ENCODE data around the gene PIK3IP1. TPM values are rescaled to one million over a fixed set of nuclear protein-coding genes. Genes with fewer than 3 reads are reported as not detected.

The PIK3IP1 gene
- total and polyA plus RNA-seq, 9 donors: 2.7 to 4.8 (median 3.2) TPM

DNA sequence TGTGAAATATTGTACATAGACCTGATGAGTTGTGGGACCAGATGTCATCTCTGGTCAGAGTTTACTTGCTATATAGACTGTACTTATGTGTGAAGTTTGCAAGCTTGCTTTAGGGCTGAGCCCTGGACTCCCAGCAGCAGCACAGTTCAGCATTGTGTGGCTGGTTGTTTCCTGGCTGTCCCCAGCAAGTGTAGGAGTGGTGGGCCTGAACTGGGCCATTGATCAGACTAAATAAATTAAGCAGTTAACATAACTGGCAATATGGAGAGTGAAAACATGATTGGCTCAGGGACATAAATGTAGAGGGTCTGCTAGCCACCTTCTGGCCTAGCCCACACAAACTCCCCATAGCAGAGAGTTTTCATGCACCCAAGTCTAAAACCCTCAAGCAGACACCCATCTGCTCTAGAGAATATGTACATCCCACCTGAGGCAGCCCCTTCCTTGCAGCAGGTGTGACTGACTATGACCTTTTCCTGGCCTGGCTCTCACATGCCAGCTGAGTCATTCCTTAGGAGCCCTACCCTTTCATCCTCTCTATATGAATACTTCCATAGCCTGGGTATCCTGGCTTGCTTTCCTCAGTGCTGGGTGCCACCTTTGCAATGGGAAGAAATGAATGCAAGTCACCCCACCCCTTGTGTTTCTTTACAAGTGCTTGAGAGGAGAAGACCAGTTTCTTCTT is 12.3 kb downstream of the PIK3IP1 start:
- peaks cover 26% of the 10 kb centered on the region for H3K36me3 ChIP-seq (ENCODE audit: control insufficient read depth, insufficient read depth, low read length)
- H3K4me1 ChIP-seq (ENCODE audit: control insufficient read depth, insufficient read depth, low read length): peaks cover 13% of the 10 kb centered on the region
- H3K27ac ChIP-seq (ENCODE audit: low read length): no peak overlapping the region
- H3K27me3 ChIP-seq (ENCODE audit: control insufficient read depth, insufficient read depth, low read length): no peaks in the 10 kb centered on the region
- H3K4me3 ChIP-seq (ENCODE audit: low read length): no peak overlapping the region
- DNase-seq: no peak
- no peaks in the 10 kb centered on the region for H3K9me3 ChIP-seq (replicated peaks; ENCODE audit: control insufficient read depth, low read depth, low read length)

- peaks cover 31% of the 10 kb centered on the region for H3K36me3 ChIP-seq (ENCODE audit: control insufficient read depth, insufficient read depth, low read length)
- DNase-seq: no peak
Measured at GRCh38 chr22:31279327-31279669, 13.0 kb downstream of the PIK3IP1 start.

DNA sequence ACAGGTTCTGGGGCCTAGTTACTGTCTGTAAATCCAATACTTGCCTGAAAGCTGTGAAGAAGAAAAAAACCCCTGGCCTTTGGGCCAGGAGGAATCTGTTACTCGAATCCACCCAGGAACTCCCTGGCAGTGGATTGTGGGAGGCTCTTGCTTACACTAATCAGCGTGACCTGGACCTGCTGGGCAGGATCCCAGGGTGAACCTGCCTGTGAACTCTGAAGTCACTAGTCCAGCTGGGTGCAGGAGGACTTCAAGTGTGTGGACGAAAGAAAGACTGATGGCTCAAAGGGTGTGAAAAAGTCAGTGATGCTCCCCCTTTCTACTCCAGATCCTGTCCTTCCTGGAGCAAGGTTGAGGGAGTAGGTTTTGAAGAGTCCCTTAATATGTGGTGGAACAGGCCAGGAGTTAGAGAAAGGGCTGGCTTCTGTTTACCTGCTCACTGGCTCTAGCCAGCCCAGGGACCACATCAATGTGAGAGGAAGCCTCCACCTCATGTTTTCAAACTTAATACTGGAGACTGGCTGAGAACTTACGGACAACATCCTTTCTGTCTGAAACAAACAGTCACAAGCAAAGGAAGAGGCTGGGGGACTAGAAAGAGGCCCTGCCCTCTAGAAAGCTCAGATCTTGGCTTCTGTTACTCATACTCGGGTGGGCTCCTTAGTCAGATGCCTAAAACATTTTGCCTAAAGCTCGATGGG is 13.5 kb downstream of the PIK3IP1 start:
- no peak overlapping the region for H3K27ac ChIP-seq (ENCODE audit: low read length)

More at GRCh38 chr22:31279327-31279669, 13.0 kb downstream of the PIK3IP1 start:
- peaks cover 6% of the 10 kb centered on the region for H3K4me1 ChIP-seq (ENCODE audit: control insufficient read depth, insufficient read depth, low read length)
- H3K27ac ChIP-seq (ENCODE audit: low read length): no peak overlapping the region
- no peaks in the 10 kb centered on the region for H3K9me3 ChIP-seq (replicated peaks; ENCODE audit: control insufficient read depth, low read depth, low read length)
- no peaks in the 10 kb centered on the region for H3K27me3 ChIP-seq (ENCODE audit: control insufficient read depth, insufficient read depth, low read length)
- no peak overlapping the region for H3K4me3 ChIP-seq (ENCODE audit: low read length)

GRCh38 chr22:31278151-31278621 is 14.1 kb downstream of the PIK3IP1 start:
- 65% methylated on average over 6 of the region's 9 CpGs for WGBS (ENCODE audit: insufficient coverage)
- Histone ChIP-seq H3K4me3 (ENCODE audit: low read length) (no peak overlapping the region), H3K9me3 (replicated peaks; ENCODE audit: control insufficient read depth, low read depth, low read length) (no peaks in the 10 kb centered on the region), H3K27me3 (ENCODE audit: control insufficient read depth, insufficient read depth, low read length) (no peaks in the 10 kb centered on the region), H3K4me1 (ENCODE audit: control insufficient read depth, insufficient read depth, low read length) (peaks cover 5% of the 10 kb centered on the region), H3K27ac (ENCODE audit: low read length) (no peak overlapping the region), H3K36me3 (ENCODE audit: control insufficient read depth, insufficient read depth, low read length) (peaks cover 40% of the 10 kb centered on the region)
- DNase-seq: no peak

More for the DNA sequence above, 13.5 kb downstream of the PIK3IP1 start:
- DNase-seq: no peak
- 85% methylated on average over 3 of the region's 6 CpGs for WGBS (ENCODE audit: insufficient coverage)
- Histone ChIP-seq H3K4me1 (ENCODE audit: control insufficient read depth, insufficient read depth, low read length) (peaks cover 6% of the 10 kb centered on the region), H3K9me3 (replicated peaks; ENCODE audit: control insufficient read depth, low read depth, low read length) (no peaks in the 10 kb centered on the region), H3K36me3 (ENCODE audit: control insufficient read depth, insufficient read depth, low read length) (peaks cover 36% of the 10 kb centered on the region), H3K4me3 (ENCODE audit: low read length) (no peak overlapping the region), H3K27me3 (ENCODE audit: control insufficient read depth, insufficient read depth, low read length) (no peaks in the 10 kb centered on the region)

GRCh38 chr22:31277741-31278140 is 14.5 kb downstream of the PIK3IP1 start:
- no peak overlapping the region for H3K4me3 ChIP-seq (ENCODE audit: low read length)
- H3K4me1 ChIP-seq (ENCODE audit: control insufficient read depth, insufficient read depth, low read length): peaks cover under 1% of the 10 kb centered on the region
- peaks cover 44% of the 10 kb centered on the region for H3K36me3 ChIP-seq (ENCODE audit: control insufficient read depth, insufficient read depth, low read length)
- H3K9me3 ChIP-seq (replicated peaks; ENCODE audit: control insufficient read depth, low read depth, low read length): no peaks in the 10 kb centered on the region
- H3K27me3 ChIP-seq (ENCODE audit: control insufficient read depth, insufficient read depth, low read length): no peaks in the 10 kb centered on the region
- 93% methylated on average over 2 of the region's 5 CpGs for WGBS (ENCODE audit: insufficient coverage)
- no peak overlapping the region for H3K27ac ChIP-seq (ENCODE audit: low read length)
- no peak for DNase-seq

DNA sequence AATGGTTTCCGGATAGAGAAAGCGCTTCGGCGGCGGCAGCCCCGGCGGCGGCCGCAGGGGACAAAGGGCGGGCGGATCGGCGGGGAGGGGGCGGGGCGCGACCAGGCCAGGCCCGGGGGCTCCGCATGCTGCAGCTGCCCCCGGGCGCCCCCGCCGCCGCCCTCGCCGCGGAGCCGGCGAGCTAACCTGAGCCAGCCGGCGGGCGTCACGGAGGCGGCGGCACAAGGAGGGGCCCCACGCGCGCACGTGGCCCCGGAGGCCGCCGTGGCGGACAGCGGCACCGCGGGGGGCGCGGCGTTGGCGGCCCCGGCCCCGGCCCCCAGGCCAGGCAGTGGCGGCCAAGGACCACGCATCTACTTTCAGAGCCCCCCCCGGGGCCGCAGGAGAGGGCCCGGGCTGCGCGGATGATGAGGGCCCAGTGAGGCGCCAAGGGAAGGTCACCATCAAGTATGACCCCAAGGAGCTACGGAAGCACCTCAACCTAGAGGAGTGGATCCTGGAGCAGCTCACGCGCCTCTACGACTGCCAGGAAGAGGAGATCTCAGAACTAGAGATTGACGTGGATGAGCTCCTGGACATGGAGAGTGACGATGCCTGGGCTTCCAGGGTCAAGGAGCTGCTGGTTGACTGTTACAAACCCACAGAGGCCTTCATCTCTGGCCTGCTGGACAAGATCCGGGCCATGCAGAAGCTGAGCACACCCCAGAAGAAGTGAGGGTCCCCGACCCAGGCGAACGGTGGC is 15.7 kb downstream of the PIK3IP1 start:
- Histone ChIP-seq H3K9me3 (replicated peaks; ENCODE audit: control insufficient read depth, low read depth, low read length) (no peaks in the 10 kb centered on the region), H3K4me3 (ENCODE audit: low read length) (no peak overlapping the region), H3K27ac (ENCODE audit: low read length) (no peak overlapping the region), H3K4me1 (ENCODE audit: control insufficient read depth, insufficient read depth, low read length) (no peaks in the 10 kb centered on the region), H3K27me3 (ENCODE audit: control insufficient read depth, insufficient read depth, low read length) (no peaks in the 10 kb centered on the region), H3K36me3 (ENCODE audit: control insufficient read depth, insufficient read depth, low read length) (peaks cover 48% of the 10 kb centered on the region)
- WGBS (ENCODE audit: insufficient coverage): 89% methylated on average over 56 of the region's 69 CpGs
- DNase-seq: no peak

DNA sequence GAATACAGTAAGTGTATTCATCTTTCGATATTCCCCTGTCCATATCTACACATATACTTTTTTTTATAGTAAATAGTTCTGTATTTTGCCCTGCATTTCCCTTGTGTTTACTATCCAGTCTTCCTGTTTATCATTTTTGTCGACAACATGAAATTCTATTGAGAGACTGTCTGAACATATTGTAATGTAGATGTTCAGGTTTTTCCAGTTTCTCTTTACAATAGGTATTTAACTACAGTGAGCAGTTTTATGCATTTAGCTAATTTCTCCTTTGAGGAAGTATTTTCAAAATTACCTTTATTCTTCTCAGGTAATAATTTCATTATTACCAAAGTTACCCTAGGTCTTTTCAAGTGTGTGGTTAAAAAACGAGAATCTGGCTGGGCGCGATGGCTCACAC is 16.7 kb downstream of the PIK3IP1 start:
- no peak overlapping the region for H3K4me3 ChIP-seq (ENCODE audit: low read length)
- no peak overlapping the region for H3K27ac ChIP-seq (ENCODE audit: low read length)
- no peaks in the 10 kb centered on the region for H3K4me1 ChIP-seq (ENCODE audit: control insufficient read depth, insufficient read depth, low read length)
- WGBS (ENCODE audit: insufficient coverage): no CpG with 5 or more reads among the region's 5 CpGs
- DNase-seq: no peak
- peaks cover 57% of the 10 kb centered on the region for H3K36me3 ChIP-seq (ENCODE audit: control insufficient read depth, insufficient read depth, low read length)
- H3K27me3 ChIP-seq (ENCODE audit: control insufficient read depth, insufficient read depth, low read length): no peaks in the 10 kb centered on the region
- H3K9me3 ChIP-seq (replicated peaks; ENCODE audit: control insufficient read depth, low read depth, low read length): no peaks in the 10 kb centered on the region

DNA sequence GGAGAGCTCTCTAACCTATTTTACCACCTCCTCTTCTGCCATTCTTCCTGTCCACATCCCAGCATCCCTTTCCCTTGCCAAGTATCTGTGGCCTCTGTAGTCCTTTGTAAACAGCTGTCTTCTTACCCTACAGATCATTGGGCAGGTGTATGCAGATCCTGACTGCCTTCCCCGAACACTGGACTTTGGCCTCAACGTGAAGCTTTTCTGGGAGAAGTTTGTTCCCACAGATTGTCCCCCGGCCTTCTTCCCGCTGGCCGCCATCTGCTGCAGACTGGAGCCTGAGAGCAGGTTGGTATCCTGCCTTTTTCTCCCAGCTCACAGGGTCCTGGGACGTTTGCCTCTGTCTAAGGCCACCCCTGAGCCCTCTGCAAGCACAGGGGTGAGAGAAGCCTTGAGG is 17.3 kb downstream of the PIK3IP1 start:
- H3K9me3 ChIP-seq (replicated peaks; ENCODE audit: control insufficient read depth, low read depth, low read length): no peaks in the 10 kb centered on the region
- H3K27ac ChIP-seq (ENCODE audit: low read length): no peak overlapping the region
- no peaks in the 10 kb centered on the region for H3K27me3 ChIP-seq (ENCODE audit: control insufficient read depth, insufficient read depth, low read length)
- no peaks in the 10 kb centered on the region for H3K4me1 ChIP-seq (ENCODE audit: control insufficient read depth, insufficient read depth, low read length)
- WGBS (ENCODE audit: insufficient coverage): 90% methylated on average over 5 of the region's 6 CpGs
- H3K4me3 ChIP-seq (ENCODE audit: low read length): no peak overlapping the region
- peaks cover 62% of the 10 kb centered on the region for H3K36me3 ChIP-seq (ENCODE audit: control insufficient read depth, insufficient read depth, low read length)
- DNase-seq: no peak

- peaks cover 58% of the 10 kb centered on the region for H3K36me3 ChIP-seq (ENCODE audit: control insufficient read depth, insufficient read depth, low read length)
- 86% methylated on average over 1 of the region's 3 CpGs for WGBS (ENCODE audit: insufficient coverage)
Measured at GRCh38 chr22:31274017-31274416, 18.3 kb downstream of the PIK3IP1 start.

More at GRCh38 chr22:31274017-31274416, 18.3 kb downstream of the PIK3IP1 start:
- Histone ChIP-seq H3K27ac (ENCODE audit: low read length) (no peak overlapping the region), H3K4me3 (ENCODE audit: low read length) (no peak overlapping the region), H3K9me3 (replicated peaks; ENCODE audit: control insufficient read depth, low read depth, low read length) (no peaks in the 10 kb centered on the region), H3K27me3 (ENCODE audit: control insufficient read depth, insufficient read depth, low read length) (no peaks in the 10 kb centered on the region), H3K4me1 (ENCODE audit: control insufficient read depth, insufficient read depth, low read length) (no peaks in the 10 kb centered on the region)
- no peak for DNase-seq
